HG03060 (cell line): Measurements from ENCODE around the gene GNAI3.

Experiments used
- ATAC-seq: cut with Tn5 transposase; IDR thresholded peaks from one replicate; pipeline ENCODE4 v1.9.1; 2021; ENCODE audit warnings: low read depth, moderate number of reproducible peaks; ENCODE audit not compliant: unreplicated experiment

GNAI3 gene

GRCh38 chr1:109543283-109543987 lies 5.0 kb upstream of the GNAI3 start:
- ATAC-seq, result no peak

DNA sequence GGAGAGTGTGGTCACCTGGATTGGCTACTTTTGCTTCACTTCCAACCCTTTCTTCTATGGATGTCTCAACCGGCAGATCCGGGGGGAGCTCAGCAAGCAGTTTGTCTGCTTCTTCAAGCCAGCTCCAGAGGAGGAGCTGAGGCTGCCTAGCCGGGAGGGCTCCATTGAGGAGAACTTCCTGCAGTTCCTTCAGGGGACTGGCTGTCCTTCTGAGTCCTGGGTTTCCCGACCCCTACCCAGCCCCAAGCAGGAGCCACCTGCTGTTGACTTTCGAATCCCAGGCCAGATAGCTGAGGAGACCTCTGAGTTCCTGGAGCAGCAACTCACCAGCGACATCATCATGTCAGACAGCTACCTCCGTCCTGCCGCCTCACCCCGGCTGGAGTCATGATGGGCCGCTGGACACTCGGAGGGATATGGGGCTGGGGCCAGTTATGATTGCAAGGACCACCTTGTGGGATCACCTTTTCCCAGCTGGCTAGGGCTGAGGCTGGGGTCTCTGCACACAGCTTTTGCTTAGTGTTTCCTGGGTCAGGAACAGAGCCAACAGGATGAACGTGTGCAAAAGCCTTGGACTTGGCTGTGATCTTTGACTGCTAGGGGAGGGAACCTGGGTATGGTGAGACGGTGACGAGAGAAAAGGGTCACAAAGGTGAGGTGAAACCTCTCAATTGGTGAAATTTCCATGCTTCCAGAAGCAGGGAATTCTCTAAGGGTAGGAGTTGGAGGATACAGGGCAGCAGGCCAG lies 4.3 kb upstream of the GNAI3 start:
- ATAC-seq, result no peak

DNA sequence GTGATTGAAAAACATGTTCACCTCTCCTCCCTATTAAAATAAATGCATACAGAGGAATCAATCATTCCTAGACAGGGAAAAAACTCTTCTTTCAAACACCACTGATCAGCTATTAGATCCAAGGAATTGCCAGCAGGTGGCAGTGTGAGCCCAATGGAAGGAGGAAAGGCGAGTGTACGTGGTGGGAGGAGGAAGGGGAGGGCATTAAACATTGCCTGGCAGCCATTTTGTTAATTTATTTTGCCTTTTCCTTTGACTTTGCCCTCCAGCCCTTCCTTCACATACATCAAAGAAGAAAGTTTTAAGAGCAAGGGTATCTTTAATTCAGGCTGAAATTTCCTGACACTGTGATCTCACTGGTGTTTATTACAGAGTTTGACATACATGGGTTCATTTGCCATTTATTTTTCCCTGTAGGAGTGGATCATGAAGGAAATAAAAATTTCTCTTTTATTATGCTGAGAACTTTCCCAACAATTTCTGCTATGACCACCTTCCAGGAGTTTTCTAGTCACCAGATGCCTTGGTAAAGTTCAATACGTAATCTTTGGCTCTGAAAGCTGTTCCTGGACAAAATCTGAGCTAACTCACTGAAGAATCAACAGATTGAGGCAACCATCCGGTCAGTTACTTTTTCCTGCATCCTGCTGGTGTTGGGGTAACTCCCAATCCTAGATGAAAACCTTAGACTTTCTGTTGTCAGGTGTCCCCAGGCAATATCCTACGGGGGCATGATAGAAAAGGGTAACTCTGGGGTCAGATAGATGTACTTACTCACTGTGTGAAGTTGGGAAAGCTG lies 1.9 kb upstream of the GNAI3 start:
- no peak for ATAC-seq

DNA sequence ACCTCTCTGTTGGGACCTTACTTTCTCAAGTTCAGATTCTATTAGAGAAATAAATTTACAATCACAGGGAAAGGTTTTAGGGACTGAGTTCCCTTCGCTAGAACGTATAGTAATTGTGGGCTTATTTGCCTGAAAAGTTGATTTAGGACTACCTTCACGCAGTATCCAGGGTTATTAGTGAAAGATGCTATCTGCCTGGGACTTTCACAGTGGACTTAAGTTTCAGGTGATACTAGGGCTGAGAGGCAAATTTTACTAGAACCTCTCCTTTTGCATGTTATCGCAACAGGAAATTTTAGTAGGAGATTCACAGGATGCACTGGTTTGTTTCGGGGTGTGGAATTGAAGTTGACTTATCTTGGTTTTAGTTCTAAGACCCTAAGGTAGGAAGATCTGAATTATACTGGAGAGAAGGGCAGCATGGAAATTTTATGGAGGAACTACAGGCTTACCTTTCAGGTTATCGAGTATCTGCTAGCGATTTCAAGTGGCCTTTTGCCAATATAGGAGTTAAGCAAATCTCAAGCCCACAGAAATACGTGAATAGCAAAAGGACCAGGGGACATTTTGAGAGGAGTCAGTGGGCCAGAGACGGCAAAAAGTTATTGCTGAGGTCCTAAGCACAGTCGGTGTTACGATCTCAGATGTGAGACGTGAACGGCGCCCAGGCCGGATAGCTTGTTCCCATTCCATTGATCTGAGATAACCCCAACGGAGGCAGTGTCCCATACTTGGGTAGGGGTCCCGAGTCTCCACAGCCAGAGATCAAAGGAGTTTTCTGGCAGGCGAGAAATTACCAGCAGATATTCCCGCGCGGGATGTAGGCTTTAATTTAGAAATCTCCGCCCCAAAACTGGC lies 723 bp upstream of the GNAI3 start:
- ATAC-seq, result peak; percentile 7

DNA sequence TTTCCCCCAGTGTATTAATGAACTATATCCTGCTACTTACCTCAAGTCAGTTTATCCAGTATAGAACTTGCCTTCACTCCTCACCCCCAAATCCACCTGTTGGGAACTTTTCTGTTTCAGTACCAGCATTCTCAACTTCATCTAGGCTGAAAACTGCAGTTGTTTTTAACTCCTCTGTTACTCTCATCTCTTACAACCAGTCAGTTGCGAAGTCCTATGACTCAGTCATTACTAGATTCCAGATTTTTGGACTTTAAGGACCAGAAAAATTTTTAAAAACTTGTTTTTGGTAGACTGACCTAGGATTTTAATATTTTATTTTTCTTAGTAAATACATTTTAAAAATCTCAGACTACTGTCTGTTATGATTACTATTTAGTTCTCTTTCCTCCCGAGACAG lies 8.1 kb downstream of the GNAI3 start:
- ATAC-seq, result no peak

- ATAC-seq, result no peak
Measured at GRCh38 chr1:109557520-109557919, 9.1 kb downstream of the GNAI3 start.

- no peak for ATAC-seq
Measured at GRCh38 chr1:109559995-109560394, 11.6 kb downstream of the GNAI3 start.

GRCh38 chr1:109564194-109564878 lies 15.9 kb downstream of the GNAI3 start:
- no peak for ATAC-seq

DNA sequence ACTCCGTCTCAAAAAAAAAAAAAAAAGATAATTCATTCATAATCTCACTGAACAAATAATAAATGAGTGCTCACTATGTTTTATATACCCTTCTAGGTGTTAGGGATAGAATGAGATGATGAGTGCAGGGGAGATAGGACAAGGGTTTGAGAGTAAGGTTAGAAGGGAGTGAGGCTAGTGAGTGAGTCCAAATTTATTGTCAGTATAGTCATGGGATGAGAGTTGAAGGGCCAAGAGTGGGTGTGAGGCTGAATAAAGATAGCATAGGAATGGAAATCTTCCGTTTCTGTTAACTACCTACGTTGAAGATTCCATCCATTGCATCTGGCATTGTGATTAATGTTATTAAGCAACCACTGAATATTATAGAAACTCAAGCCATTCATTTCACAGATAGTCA lies 16.8 kb downstream of the GNAI3 start:
- ATAC-seq, result no peak

DNA sequence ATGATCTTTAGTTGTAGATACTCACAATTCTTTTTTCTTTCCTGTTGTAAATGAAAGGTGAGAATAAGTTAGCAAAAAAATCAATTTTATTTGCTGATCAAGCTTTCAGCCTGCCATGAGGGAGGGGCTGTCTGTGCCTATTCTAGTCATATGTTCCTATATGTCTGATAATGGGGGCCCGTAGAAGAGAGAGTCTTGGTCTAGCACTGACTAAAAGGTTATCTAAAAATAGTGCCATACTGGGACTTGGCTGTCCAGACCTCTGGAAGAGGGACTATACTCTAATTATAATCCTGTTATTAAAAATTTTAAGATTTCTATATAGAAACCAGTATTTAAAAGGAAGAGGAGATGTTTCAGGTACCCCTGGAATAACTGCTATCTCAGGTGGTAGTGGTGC lies 18.6 kb downstream of the GNAI3 start:
- ATAC-seq, result no peak

DNA sequence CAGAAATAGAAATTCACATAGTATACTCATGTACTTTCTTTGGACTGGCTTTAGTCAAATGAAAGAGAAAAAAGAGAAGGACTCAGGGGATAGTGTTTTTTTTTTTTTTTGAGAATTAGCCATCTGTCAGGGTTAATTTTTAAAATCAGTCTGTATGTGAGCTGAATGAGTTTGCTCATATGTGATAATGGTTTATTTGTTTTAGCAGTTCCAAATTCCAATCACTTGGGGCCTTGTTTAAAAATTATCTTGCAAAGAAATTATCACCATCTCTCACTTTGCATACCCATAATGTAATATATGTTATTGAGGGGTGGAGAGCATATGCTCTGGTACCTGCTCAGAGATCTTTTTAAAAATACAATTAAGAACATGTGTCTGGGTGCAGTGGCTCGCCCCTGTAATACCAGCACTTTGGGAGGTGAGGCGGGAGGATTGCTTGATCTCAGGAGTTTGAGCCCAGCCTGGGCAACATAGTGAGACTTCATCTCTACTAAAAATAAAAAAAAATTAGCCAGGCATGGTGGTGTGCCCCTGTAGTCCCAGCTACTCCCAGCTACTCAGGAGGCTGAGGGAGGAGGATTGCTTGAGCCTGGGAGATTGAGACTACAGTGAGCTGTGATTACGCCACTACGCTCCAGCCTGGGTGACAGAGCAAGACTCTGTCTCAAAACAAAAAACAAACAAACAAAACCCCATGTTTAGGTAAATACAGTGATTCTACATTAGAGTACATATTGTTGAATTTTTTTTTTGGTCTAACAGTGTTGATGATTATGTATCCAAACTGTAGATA lies 19.7 kb downstream of the GNAI3 start:
- ATAC-seq, result no peak

GRCh38 chr1:109569323-109569722 lies 20.9 kb downstream of the GNAI3 start:
- no peak for ATAC-seq

DNA sequence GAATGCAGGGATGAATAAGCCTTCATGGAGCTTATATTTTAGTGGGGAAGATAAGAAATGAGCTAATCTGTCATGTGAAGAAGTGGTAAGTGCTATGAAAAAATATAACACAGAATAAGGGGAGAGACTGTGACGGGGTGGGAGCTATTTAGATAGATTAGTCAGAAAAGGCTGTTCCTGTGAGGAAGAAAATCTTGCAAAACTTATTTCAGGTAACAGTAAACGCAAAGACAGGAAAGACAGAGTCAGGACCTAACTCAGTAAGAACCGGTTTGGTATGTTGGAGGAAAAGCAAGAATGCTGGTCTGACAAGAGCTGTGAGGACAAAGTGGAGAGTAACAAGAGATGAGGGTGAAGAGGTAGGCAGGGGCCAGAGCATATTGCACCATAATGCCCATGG lies 22.0 kb downstream of the GNAI3 start:
- no peak for ATAC-seq

GRCh38 chr1:109573785-109574184 lies 25.4 kb downstream of the GNAI3 start:
- no peak for ATAC-seq

DNA sequence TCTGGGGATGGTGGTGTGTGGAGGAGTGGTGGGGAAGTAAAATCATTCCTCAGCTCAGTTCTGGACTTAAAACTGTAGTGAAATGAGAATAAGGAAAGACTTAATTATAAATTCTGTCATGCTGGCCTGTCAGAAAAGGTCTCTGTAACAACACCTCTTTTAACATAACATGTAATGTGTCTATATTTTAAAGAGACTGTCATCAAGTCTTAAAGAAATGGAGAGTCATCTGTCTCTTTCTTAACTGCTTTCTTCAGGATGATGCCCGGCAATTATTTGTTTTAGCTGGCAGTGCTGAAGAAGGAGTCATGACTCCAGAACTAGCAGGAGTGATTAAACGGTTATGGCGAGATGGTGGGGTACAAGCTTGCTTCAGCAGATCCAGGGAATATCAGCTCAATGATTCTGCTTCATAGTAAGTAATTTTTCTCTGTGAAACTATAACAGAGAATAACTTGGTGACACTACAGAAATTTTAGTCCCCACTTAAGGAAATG lies 30.6 kb downstream of the GNAI3 start:
- no peak for ATAC-seq

- no peak for ATAC-seq
Measured at GRCh38 chr1:109579491-109579890, 31.1 kb downstream of the GNAI3 start.

DNA sequence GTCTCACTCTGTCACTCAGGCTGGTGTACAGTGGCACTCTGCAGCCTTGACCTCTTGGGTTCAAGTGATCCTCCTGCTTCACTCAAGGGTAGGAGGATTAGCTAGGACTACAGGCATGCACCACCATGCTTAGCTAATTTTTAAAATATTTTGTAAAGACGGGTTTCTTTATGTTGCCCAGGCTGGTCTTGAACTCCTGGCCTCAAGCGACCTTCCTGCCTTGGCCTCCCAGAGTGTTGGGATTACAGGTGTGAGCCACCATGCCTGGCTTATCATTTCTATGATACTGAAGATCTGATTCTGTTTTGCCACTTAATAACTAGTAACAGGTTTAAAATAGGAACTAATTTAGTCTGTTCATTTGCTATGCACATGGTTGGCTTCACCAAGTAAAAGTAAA lies 33.6 kb downstream of the GNAI3 start:
- no peak for ATAC-seq

DNA sequence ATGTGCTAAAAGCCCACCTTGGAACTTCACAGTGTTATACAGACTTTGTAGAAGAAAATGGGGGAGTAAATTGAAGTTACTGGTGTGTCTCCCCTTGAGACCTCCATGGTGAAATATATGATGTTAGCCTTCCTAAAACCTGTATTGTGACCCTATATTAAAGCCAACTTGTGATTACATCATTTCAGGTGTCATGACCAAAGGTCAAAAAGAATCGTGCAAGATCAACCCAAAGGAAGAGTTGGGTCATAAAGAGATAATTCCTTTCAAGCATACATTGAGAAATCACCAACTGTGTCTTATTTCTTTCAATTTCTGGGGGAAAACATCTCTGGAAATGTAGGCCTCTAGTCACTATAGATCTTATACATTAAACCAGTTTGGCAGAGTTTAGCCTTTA lies 36.4 kb downstream of the GNAI3 start:
- no peak for ATAC-seq

DNA sequence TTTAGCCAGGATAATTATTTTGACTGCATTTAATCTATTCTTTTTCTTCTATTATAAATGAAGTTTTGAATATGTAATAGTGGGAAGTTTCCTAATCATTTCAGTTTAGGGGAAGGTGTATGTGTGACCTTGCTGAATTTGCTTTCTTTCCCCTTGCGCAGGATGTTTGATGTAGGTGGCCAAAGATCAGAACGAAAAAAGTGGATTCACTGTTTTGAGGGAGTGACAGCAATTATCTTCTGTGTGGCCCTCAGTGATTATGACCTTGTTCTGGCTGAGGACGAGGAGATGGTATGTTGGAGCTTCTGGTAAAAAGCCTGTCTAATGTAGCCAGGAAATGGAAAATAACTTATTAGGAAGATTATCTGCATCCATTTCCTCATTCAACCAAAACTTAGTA lies 37.6 kb downstream of the GNAI3 start:
- ATAC-seq, result no peak
